Loucy (cell line): ENCODE measurements around the gene HSF2.

Source experiments
- H2AFZ ChIP-seq: fragments of 200-600 bp; sonication (generic); 2 replicates; pipeline ENCODE4 v1.6.0; 2016; ENCODE audit warnings: antibody characterized with exemption, mild to moderate bottlenecking, low read length, moderate library complexity
- H3F3A ChIP-seq: fragments of 200-600 bp; 2 replicates; pipeline ENCODE4 v1.6.0; 2016; ENCODE audit warnings: antibody characterized with exemption, low read depth, mild to moderate bottlenecking
- H3K27me3 ChIP-seq: fragments of 200-600 bp; sonication (generic); 2 replicates; pipeline ENCODE4 v1.6.1; 2014; ENCODE audit warnings: low read length, mild to moderate bottlenecking; ENCODE audit not compliant: insufficient read depth, poor library complexity, severe bottlenecking
- H3K36me3 ChIP-seq: fragments of 200-600 bp; sonication (generic); 2 replicates; pipeline ENCODE4 v1.6.1; 2016; ENCODE audit warnings: low read length; ENCODE audit not compliant: insufficient read depth
- H3K4me1 ChIP-seq: fragments of 200-600 bp; sonication (generic); 2 replicates; pipeline ENCODE4 v1.5.1; 2014; ENCODE audit warnings: low read length, mild to moderate bottlenecking; ENCODE audit not compliant: insufficient read depth, poor library complexity, severe bottlenecking
- H3K4me2 ChIP-seq: fragments of 200-600 bp; sonication (generic); 2 replicates; pipeline ENCODE4 v1.6.0; 2014; ENCODE audit warnings: antibody characterized with exemption, low read length, low read depth, mild to moderate bottlenecking; ENCODE audit not compliant: poor library complexity, severe bottlenecking
- H3K4me3 ChIP-seq: fragments of 200-600 bp; sonication (generic); 2 replicates; pipeline ENCODE4 v1.5.1; 2014; ENCODE audit warnings: low read length, mild to moderate bottlenecking, mixed read lengths; ENCODE audit not compliant: poor library complexity, severe bottlenecking
- H3K79me2 ChIP-seq: fragments of 200-600 bp; sonication (generic); 2 replicates; pipeline ENCODE4 v1.6.1; 2014; ENCODE audit warnings: low read length; ENCODE audit not compliant: insufficient read depth
- H3K9ac ChIP-seq: fragments of 200-600 bp; sonication (generic); 2 replicates; pipeline ENCODE4 v1.6.0; 2014; ENCODE audit warnings: mild to moderate bottlenecking, low read depth, low read length, moderate library complexity; ENCODE audit not compliant: poor library complexity, severe bottlenecking
- H3K9me2 ChIP-seq: fragments of 200-600 bp; sonication (generic); replicated peaks from 2 replicates; pipeline ENCODE4 v1.6.1; 2016; ENCODE audit warnings: low read depth, low read length, mixed read lengths
- H3K9me3 ChIP-seq: fragments of 200-600 bp; sonication (generic); 2 replicates; pipeline ENCODE4 v1.6.1; 2014; ENCODE audit warnings: mild to moderate bottlenecking, antibody characterized with exemption, low read length, low read depth; ENCODE audit not compliant: insufficient read depth
- H4K20me1 ChIP-seq: fragments of 200-600 bp; sonication (generic); 2 replicates; pipeline ENCODE4 v1.6.0; 2014; ENCODE audit warnings: antibody characterized with exemption, low read length, mild to moderate bottlenecking; ENCODE audit not compliant: insufficient read depth, poor library complexity, severe bottlenecking
- CTCF ChIP-seq: fragments of 200-600 bp; sonication (generic); conservative IDR thresholded peaks from 2 replicates; pipeline ENCODE4 v1.5.1; 2014; ENCODE audit warnings: mild to moderate bottlenecking, antibody characterized with exemption, low read length
- EZH2phosphoT487 ChIP-seq: fragments of 200-600 bp; IDR thresholded peaks from 2 replicates; pipeline ENCODE4 v1.6.1; 2018; ENCODE audit warnings: antibody characterized with exemption, mild to moderate bottlenecking, moderate library complexity, borderline replicate concordance

HSF2 gene

GRCh38 chr6:122374307-122374706 lies 25.1 kb upstream of the HSF2 start:
- H3K9ac ChIP-seq, result no peak overlapping the region
- H3F3A ChIP-seq, result no peaks in the 10 kb centered on the region
- H4K20me1 ChIP-seq, result no peaks in the 10 kb centered on the region
- no peak for TF ChIP-seq CTCF
- TF ChIP-seq EZH2phosphoT487, result no peak
- H3K4me3 ChIP-seq, result no peak overlapping the region
- no peaks in the 10 kb centered on the region for H3K36me3 ChIP-seq
- H3K9me3 ChIP-seq, result no peaks in the 10 kb centered on the region
- no peaks in the 10 kb centered on the region for H3K4me1 ChIP-seq
- H3K9me2 ChIP-seq, result no peaks in the 10 kb centered on the region
- H2AFZ ChIP-seq, result no peak overlapping the region
- no peaks in the 10 kb centered on the region for H3K79me2 ChIP-seq
- H3K27me3 ChIP-seq, result no peaks in the 10 kb centered on the region
- no peak overlapping the region for H3K4me2 ChIP-seq

GRCh38 chr6:122376246-122376645 lies 23.2 kb upstream of the HSF2 start:
- Histone ChIP-seq H3K36me3 (no peaks in the 10 kb centered on the region), H3K4me1 (no peaks in the 10 kb centered on the region), H3K9me3 (no peaks in the 10 kb centered on the region), H2AFZ (no peak overlapping the region), H3F3A (no peaks in the 10 kb centered on the region), H4K20me1 (no peaks in the 10 kb centered on the region), H3K27me3 (no peaks in the 10 kb centered on the region), H3K9ac (no peak overlapping the region), H3K4me3 (no peak overlapping the region), H3K9me2 (no peaks in the 10 kb centered on the region), H3K79me2 (no peaks in the 10 kb centered on the region), H3K4me2 (no peak overlapping the region)
- no peak for TF ChIP-seq EZH2phosphoT487
- no peak for TF ChIP-seq CTCF

GRCh38 chr6:122381494-122382265 lies 17.8 kb upstream of the HSF2 start:
- TF ChIP-seq EZH2phosphoT487, result no peak
- TF ChIP-seq CTCF, result peak; percentile 78
- no peak overlapping the region for H3K4me3 ChIP-seq
- no peaks in the 10 kb centered on the region for H3K36me3 ChIP-seq
- no peaks in the 10 kb centered on the region for H3K4me1 ChIP-seq
- H3K27me3 ChIP-seq, result no peaks in the 10 kb centered on the region
- no peaks in the 10 kb centered on the region for H4K20me1 ChIP-seq
- no peaks in the 10 kb centered on the region for H3K79me2 ChIP-seq
- H3K9me3 ChIP-seq, result no peaks in the 10 kb centered on the region
- no peak overlapping the region for H2AFZ ChIP-seq
- no peak overlapping the region for H3K9ac ChIP-seq
- H3K9me2 ChIP-seq, result no peaks in the 10 kb centered on the region
- H3F3A ChIP-seq, result no peaks in the 10 kb centered on the region
- no peak overlapping the region for H3K4me2 ChIP-seq
